NAMALWA (cell line): ENCODE measurements around the gene IFI16.
"Not testable (repeated sequence)": the region's sequence is repeated elsewhere in the genome, so short reads cannot be mapped to it uniquely, and the experiment has no call there.

Experiments
- DNase-seq: peaks from one replicate; pipeline ENCODE4 v3.0.0-alpha.2; 2015; ENCODE audit warnings: low spot score

IFI16 gene

GRCh38 chr1:159008744-159009188 lies 941 bp upstream of the IFI16 start:
- DNase-seq: peak; percentile 67

- peak; percentile 62 for DNase-seq
Observed at GRCh38 chr1:159009287-159009686, 420 bp upstream of the IFI16 start.

- no peak for DNase-seq
Observed at GRCh38 chr1:159010391-159010790, 684 bp downstream of the IFI16 start.

GRCh38 chr1:159011001-159011400 lies 1.3 kb downstream of the IFI16 start:
- peak; percentile 34 for DNase-seq

GRCh38 chr1:159011751-159012150 lies 2.0 kb downstream of the IFI16 start:
- DNase-seq: peak; percentile 21

- DNase-seq: peak; percentile 86
Observed at GRCh38 chr1:159012495-159012894, 2.8 kb downstream of the IFI16 start.

- no peak for DNase-seq
Observed at GRCh38 chr1:159014003-159014571, 4.4 kb downstream of the IFI16 start.

GRCh38 chr1:159014851-159015250 lies 5.1 kb downstream of the IFI16 start:
- no peak for DNase-seq

- peak; percentile 87 for DNase-seq
Observed at GRCh38 chr1:159015440-159015909, 5.8 kb downstream of the IFI16 start.

- no peak for DNase-seq
Observed at GRCh38 chr1:159023723-159024122, 14.0 kb downstream of the IFI16 start.

- DNase-seq: no peak
Observed at GRCh38 chr1:159025043-159025442, 15.3 kb downstream of the IFI16 start.

- not testable (repeated sequence) for DNase-seq
Observed at GRCh38 chr1:159026841-159027240, 17.1 kb downstream of the IFI16 start.

GRCh38 chr1:159030311-159030710 lies 20.6 kb downstream of the IFI16 start:
- no peak for DNase-seq

- DNase-seq: no peak
Observed at GRCh38 chr1:159030877-159031447, 21.3 kb downstream of the IFI16 start.

GRCh38 chr1:159040206-159040605 lies 30.5 kb downstream of the IFI16 start:
- DNase-seq: no peak

- no peak for DNase-seq
Observed at GRCh38 chr1:159040893-159041724, 31.4 kb downstream of the IFI16 start.

GRCh38 chr1:159046486-159046885 lies 36.8 kb downstream of the IFI16 start:
- not testable (repeated sequence) for DNase-seq

- DNase-seq: no peak
Observed at GRCh38 chr1:159051436-159051835, 41.7 kb downstream of the IFI16 start.

- DNase-seq: no peak
Observed at GRCh38 chr1:159054427-159054826, 44.7 kb downstream of the IFI16 start.

GRCh38 chr1:159055181-159055641 lies 45.5 kb downstream of the IFI16 start:
- peak; percentile 65 for DNase-seq

- DNase-seq: no peak
Observed at GRCh38 chr1:159056069-159056698, 46.5 kb downstream of the IFI16 start.

- no peak for DNase-seq
Observed at GRCh38 chr1:159058751-159059150, 49.0 kb downstream of the IFI16 start.
